HFF-Myc (cell line): ENCODE measurements around the gene PXK.

Source experiments
- DNase-seq: peaks from one replicate; pipeline ENCODE4 v3.0.0-alpha.2; 2011; ENCODE audit warnings: low read depth; ENCODE audit errors: extremely low read depth
- H3K4me3 ChIP-seq: replicated peaks from 2 replicates; pipeline ENCODE4 v1.5.1; 2011; ENCODE audit warnings: low read depth, mild to moderate bottlenecking, control low read depth, low read length
- CTCF ChIP-seq: IDR thresholded peaks from 2 replicates; pipeline ENCODE4 v1.5.1; 2012; ENCODE audit warnings: mild to moderate bottlenecking, low read depth, low read length, control low read depth; ENCODE audit errors: missing control alignments

Gene PXK

GRCh38 chr3:58411851-58412830, 79.4 kb downstream of the PXK start:
- no peak for TF ChIP-seq CTCF
- no peak overlapping the region for H3K4me3 ChIP-seq
- DNase-seq = no peak

GRCh38 chr3:58414538-58415197, 82.0 kb downstream of the PXK start:
- peak; percentile 54 for DNase-seq
- peak; percentile 74 for TF ChIP-seq CTCF
- no peak overlapping the region for H3K4me3 ChIP-seq

GRCh38 chr3:58416191-58416590, 83.5 kb downstream of the PXK start:
- TF ChIP-seq CTCF = no peak
- no peak overlapping the region for H3K4me3 ChIP-seq
- no peak for DNase-seq

GRCh38 chr3:58417075-58417474, 84.4 kb downstream of the PXK start:
- TF ChIP-seq CTCF = no peak
- DNase-seq = no peak
- H3K4me3 ChIP-seq = no peak overlapping the region

- DNase-seq = no peak
- H3K4me3 ChIP-seq = no peak overlapping the region
- no peak for TF ChIP-seq CTCF
Observed at GRCh38 chr3:58418227-58418626, 85.5 kb downstream of the PXK start.

- TF ChIP-seq CTCF = no peak
- H3K4me3 ChIP-seq = no peak overlapping the region
- DNase-seq = no peak
Observed at GRCh38 chr3:58419780-58420507, 87.3 kb downstream of the PXK start.
